Body of pancreas (tissue), 4 donors: ENCODE measurements around the gene RRN3.
"Not testable (repeated sequence)": the region's sequence is repeated elsewhere in the genome, so short reads cannot be mapped to it uniquely, and the experiment has no call there.

Source experiments
- CTCF ChIP-seq, 7 experiments: fragments of 450-650 bp in 4 of 7; fragments of 200-600 bp in 3 of 7; sonication (generic) in 3 of 7; IDR thresholded peaks; one replicate each; pipeline ENCODE4 v1.5.1; 2016 to 2019; ENCODE audit warnings: antibody characterized with exemption in 7 of 7
- POLR2A ChIP-seq, 3 donors: fragments of 450-650 bp; IDR thresholded peaks; one replicate each; pipeline ENCODE4 v1.6.1; 2016; ENCODE audit warnings: antibody characterized with exemption in 3 of 3, mild to moderate bottlenecking in 2 of 3

- TF ChIP-seq POLR2A, CTCF (IDR thresholded peaks at IDR 0.05): not testable (repeated sequence)
Measured at GRCh38 chr16:15027051-15027450, 67.0 kb downstream of the RRN3 start.
